Measurements from ENCODE around the gene GRIN2A.

Gene GRIN2A

DNA sequence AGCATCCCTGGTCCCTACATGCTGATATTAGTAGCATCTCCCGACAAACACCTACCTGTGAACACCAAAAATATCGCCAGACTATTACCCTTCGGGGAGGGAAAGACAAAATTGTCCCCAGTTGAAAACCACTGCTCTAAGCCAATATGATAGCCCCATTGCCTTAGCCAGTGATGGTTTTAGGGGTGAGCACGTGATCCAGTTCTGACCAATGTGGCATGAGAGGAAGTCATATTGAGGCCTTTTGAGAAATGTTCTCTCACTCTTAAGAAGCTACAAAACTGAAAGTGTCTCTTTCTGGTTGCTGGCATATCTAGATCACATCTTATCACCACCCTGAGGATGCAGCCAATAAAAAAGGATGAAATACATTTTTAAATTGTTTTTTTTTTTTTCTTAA lies 136.3 kb downstream of the GRIN2A start:
- Histone ChIP-seq H3K4me3 (replicated peaks; ENCODE audit: insufficient read depth, low read length) (no peak overlapping the region), H3K27ac (replicated peaks) (no peak overlapping the region), H3K27me3 (ENCODE audit: insufficient read depth, poor library complexity, severe bottlenecking) (no peaks in the 10 kb centered on the region)
- no peak for DNase-seq (ENCODE audit: low read depth in 1 of 2, low spot score in 1 of 2)
- TF ChIP-seq, protein P1, sequence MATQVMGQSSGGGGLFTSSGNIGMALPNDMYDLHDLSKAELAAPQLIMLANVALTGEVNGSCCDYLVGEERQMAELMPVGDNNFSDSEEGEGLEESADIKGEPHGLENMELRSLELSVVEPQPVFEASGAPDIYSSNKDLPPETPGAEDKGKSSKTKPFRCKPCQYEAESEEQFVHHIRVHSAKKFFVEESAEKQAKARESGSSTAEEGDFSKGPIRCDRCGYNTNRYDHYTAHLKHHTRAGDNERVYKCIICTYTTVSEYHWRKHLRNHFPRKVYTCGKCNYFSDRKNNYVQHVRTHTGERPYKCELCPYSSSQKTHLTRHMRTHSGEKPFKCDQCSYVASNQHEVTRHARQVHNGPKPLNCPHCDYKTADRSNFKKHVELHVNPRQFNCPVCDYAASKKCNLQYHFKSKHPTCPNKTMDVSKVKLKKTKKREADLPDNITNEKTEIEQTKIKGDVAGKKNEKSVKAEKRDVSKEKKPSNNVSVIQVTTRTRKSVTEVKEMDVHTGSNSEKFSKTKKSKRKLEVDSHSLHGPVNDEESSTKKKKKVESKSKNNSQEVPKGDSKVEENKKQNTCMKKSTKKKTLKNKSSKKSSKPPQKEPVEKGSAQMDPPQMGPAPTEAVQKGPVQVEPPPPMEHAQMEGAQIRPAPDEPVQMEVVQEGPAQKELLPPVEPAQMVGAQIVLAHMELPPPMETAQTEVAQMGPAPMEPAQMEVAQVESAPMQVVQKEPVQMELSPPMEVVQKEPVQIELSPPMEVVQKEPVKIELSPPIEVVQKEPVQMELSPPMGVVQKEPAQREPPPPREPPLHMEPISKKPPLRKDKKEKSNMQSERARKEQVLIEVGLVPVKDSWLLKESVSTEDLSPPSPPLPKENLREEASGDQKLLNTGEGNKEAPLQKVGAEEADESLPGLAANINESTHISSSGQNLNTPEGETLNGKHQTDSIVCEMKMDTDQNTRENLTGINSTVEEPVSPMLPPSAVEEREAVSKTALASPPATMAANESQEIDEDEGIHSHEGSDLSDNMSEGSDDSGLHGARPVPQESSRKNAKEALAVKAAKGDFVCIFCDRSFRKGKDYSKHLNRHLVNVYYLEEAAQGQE (IDR thresholded peaks at IDR 0.05; ENCODE audit: insufficient replicate concordance, low read depth): no peak
- no peak for TF ChIP-seq SPI1 (IDR thresholded peaks at IDR 0.05; ENCODE audit: borderline replicate concordance, low read depth)
- TF ChIP-seq, protein P2, sequence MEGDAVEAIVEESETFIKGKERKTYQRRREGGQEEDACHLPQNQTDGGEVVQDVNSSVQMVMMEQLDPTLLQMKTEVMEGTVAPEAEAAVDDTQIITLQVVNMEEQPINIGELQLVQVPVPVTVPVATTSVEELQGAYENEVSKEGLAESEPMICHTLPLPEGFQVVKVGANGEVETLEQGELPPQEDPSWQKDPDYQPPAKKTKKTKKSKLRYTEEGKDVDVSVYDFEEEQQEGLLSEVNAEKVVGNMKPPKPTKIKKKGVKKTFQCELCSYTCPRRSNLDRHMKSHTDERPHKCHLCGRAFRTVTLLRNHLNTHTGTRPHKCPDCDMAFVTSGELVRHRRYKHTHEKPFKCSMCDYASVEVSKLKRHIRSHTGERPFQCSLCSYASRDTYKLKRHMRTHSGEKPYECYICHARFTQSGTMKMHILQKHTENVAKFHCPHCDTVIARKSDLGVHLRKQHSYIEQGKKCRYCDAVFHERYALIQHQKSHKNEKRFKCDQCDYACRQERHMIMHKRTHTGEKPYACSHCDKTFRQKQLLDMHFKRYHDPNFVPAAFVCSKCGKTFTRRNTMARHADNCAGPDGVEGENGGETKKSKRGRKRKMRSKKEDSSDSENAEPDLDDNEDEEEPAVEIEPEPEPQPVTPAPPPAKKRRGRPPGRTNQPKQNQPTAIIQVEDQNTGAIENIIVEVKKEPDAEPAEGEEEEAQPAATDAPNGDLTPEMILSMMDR (IDR thresholded peaks at IDR 0.05; ENCODE audit: insufficient read depth, low read length): no peak
- TF ChIP-seq GABPA (IDR thresholded peaks at IDR 0.05; ENCODE audit: low read depth): no peak
- no peak for TF ChIP-seq POLR2AphosphoS5 (IDR thresholded peaks at IDR 0.05; ENCODE audit: low read depth)

DNA sequence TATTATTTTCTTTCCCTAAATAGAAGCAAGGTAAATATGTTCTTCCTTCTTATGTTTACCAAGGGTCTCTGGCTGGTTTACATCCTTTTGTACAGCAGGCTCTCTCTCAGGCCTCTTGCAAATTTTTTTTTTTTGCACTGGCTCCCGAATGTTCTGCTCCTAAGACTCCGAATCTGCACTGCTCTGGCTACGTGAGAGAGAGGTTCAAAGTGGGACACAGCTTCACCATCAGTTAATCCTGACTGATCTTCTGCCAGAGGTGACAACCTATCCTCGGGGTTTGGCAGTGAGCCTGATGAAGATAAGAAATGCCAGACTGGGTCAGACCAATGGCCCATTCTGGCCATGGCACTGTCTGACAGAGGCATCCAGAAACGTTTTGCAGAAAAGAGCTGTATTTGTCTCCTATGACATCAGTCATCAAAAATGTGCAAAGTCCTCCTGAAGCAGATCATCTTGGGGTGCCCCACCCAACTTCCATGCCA lies 136.9 kb downstream of the GRIN2A start:
- no peak overlapping the region for H3K4me3 ChIP-seq (replicated peaks; ENCODE audit: insufficient read depth, low read length)
- no peak for DNase-seq (ENCODE audit: low read depth in 1 of 2, low spot score in 1 of 2)
- TF ChIP-seq SPI1 (IDR thresholded peaks at IDR 0.05; ENCODE audit: borderline replicate concordance, low read depth) (no peak), POLR2AphosphoS5 (IDR thresholded peaks at IDR 0.05; ENCODE audit: low read depth) (no peak), GABPA (IDR thresholded peaks at IDR 0.05; ENCODE audit: low read depth) (no peak)
- TF ChIP-seq, protein P1 (IDR thresholded peaks at IDR 0.05; ENCODE audit: insufficient replicate concordance, low read depth): no peak
- TF ChIP-seq, protein P2 (IDR thresholded peaks at IDR 0.05; ENCODE audit: insufficient read depth, low read length): no peak
- no peaks in the 10 kb centered on the region for H3K27me3 ChIP-seq (ENCODE audit: insufficient read depth, poor library complexity, severe bottlenecking)
- H3K27ac ChIP-seq (replicated peaks): no peak overlapping the region

DNA sequence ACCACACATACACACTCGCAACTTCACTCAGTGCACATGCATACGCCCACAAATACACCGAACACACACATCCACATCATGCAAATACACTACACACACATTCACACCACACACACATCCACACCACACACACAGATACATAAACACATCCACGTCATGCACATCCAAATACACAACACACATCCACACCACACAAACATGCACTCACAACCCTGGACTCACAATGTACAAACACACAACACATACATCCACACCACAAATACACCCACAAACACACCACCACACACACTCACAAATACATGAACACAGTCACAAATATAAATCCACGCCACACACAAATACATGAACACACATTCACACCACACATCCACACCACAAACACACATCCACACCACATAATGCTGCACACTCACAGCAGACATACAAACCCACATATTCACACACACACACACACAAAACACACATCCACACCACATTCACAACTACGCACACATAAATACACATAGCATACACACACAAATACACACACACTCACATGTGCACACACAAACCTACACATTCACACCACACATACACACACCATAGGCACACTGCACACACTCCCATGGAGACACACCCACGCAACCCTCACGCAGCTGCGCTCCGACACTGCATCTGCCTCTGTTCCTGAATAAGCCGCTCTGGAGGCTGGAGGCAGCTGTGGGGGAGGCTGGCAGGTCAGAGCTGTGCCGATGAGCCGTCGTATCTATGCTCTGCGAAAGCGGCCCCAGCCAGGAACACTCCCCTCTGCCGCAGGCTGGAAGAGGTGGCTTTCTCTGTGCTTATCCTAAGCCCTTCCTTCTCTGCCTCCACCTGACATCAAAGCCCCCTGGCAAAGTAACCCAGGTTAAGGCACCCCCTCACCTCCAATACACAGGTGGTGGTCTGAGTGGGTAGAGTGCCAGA lies 141.8 kb downstream of the GRIN2A start:
- DNase-seq (ENCODE audit: low read depth in 1 of 2, low spot score in 1 of 2): no peak
- TF ChIP-seq, protein P2 (IDR thresholded peaks at IDR 0.05; ENCODE audit: insufficient read depth, low read length): no peak
- no peak for TF ChIP-seq POLR2AphosphoS5 (IDR thresholded peaks at IDR 0.05; ENCODE audit: low read depth)
- TF ChIP-seq, protein P1 (IDR thresholded peaks at IDR 0.05; ENCODE audit: insufficient replicate concordance, low read depth): no peak
- TF ChIP-seq SPI1 (IDR thresholded peaks at IDR 0.05; ENCODE audit: borderline replicate concordance, low read depth): no peak
- no peak for TF ChIP-seq GABPA (IDR thresholded peaks at IDR 0.05; ENCODE audit: low read depth)

More for the DNA sequence above, 141.8 kb downstream of the GRIN2A start:
- H3K27ac ChIP-seq (replicated peaks): no peak overlapping the region
- no peaks in the 10 kb centered on the region for H3K27me3 ChIP-seq (ENCODE audit: insufficient read depth, poor library complexity, severe bottlenecking)
- no peak overlapping the region for H3K4me3 ChIP-seq (replicated peaks; ENCODE audit: insufficient read depth, low read length)

Data from HL-60 (cell line).